K562 (cell line): ENCODE results near the gene TMEM141. TPM values are rescaled to one million over a fixed set of nuclear protein-coding genes. Genes with fewer than 3 reads are reported as not detected.

Source experiments
- ATAC-seq: fragments of 200-7000 bp; cut with Tn5 transposase; 3 replicates; pipeline ENCODE4 v1.9.1; 2020; ENCODE audit warnings: moderate library complexity
- BruUV-seq: library from RNA; stranded (reverse); fragments of 400-500 nt; replicated peaks from 2 replicates; lab custom pipeline; 2021; lab: Mats Ljungman, UMichigan
- CTCF ChIA-PET: fragments of 300-600 bp; formaldehyde crosslinking; extraction: SDS; loops from one replicate; lab custom pipeline; 2021; ENCODE audit warnings: low intra/inter-chr PET ratio; lab: Yijun Ruan, JAX
- POLR2A ChIA-PET: fragments of 300-600, 350-650 bp; sonication (Branson Sonifier 250); formaldehyde crosslinking; extraction: SDS; loops from one replicate; lab custom pipeline; 2021; ENCODE audit warnings: antibody characterized with exemption, inconsistent platforms; lab: Yijun Ruan, JAX
- DNase-seq, 4 experiments: peaks; one replicate each; pipeline versions ENCODE4 v3.0.0 to v3.0.0-alpha.2; 2011 to 2018; ENCODE audit warnings: low spot score in 3 of 4, mixed read lengths in 3 of 4; ENCODE audit errors: extremely low read depth in 1 of 4
- FAIRE-seq: peaks from 2 replicates; lab custom pipeline; 2011; peaks lifted over from hg19 to GRCh38; lab: Jason Lieb, UNC
- H2AFZ ChIP-seq: 2 replicates; pipeline ENCODE4 v1.6.0; 2011; ENCODE audit warnings: low read depth, low read length, control low read depth, inconsistent platforms
- H3K27ac ChIP-seq: fragments of 200-600 bp; 3 replicates; pipeline ENCODE4 v1.8.0; 2011; ENCODE audit warnings: low read depth, mild to moderate bottlenecking, control low read depth, inconsistent platforms, low read length, moderate library complexity, mixed read lengths; ENCODE audit errors: extremely low read depth
- H3K27me3 ChIP-seq, 2 experiments: fragments of 300-600 bp in 1 of 2; 2 replicates in 1 of 2; 3 replicates in 1 of 2; pipeline versions ENCODE4 v1.6.0 to v1.8.0; 2011; ENCODE audit warnings: inconsistent platforms in 2 of 2, low read length in 2 of 2, mild to moderate bottlenecking in 1 of 2, mixed read lengths in 1 of 2, moderate library complexity in 1 of 2; ENCODE audit not compliant: control insufficient read depth in 2 of 2, insufficient read depth in 2 of 2
- H3K36me3 ChIP-seq: fragments of 300-600 bp; 3 replicates; pipeline ENCODE4 v1.8.0; 2011; ENCODE audit warnings: mild to moderate bottlenecking, low read length, inconsistent platforms; ENCODE audit not compliant: control insufficient read depth, insufficient read depth
- H3K4me1 ChIP-seq, 2 experiments: fragments of 200-600 bp in 1 of 2; replicated peaks in 1 of 2; 2 replicates in 1 of 2; 3 replicates in 1 of 2; pipeline versions ENCODE4 v1.5.1 to v1.8.0; 2011; ENCODE audit warnings: inconsistent platforms in 2 of 2, low read length in 2 of 2, mild to moderate bottlenecking in 1 of 2, mixed read lengths in 1 of 2, moderate library complexity in 1 of 2; ENCODE audit not compliant: control insufficient read depth in 2 of 2, insufficient read depth in 2 of 2
- H3K4me2 ChIP-seq: 2 replicates; pipeline ENCODE4 v1.6.1; 2011; ENCODE audit warnings: low read length, control low read depth, inconsistent platforms, mixed read lengths; ENCODE audit not compliant: insufficient read depth
- H3K4me3 ChIP-seq: fragments of 200-600 bp; sonication (generic), shearing (Covaris generic); 2 replicates; pipeline ENCODE4 v1.5.1; 2016; ENCODE audit warnings: control low read depth, inconsistent platforms
- H3K79me2 ChIP-seq: fragments of 200-600 bp; 3 replicates; pipeline ENCODE4 v1.8.0; 2011; ENCODE audit warnings: low read length, inconsistent platforms; ENCODE audit not compliant: control insufficient read depth, insufficient read depth
- H3K9ac ChIP-seq, 2 experiments: 2 replicates each; pipeline versions ENCODE4 v1.6.0 to v1.6.1; 2011; ENCODE audit warnings: low read depth in 2 of 2, low read length in 2 of 2, control low read depth in 1 of 2, inconsistent platforms in 1 of 2, mild to moderate bottlenecking in 1 of 2, mixed read lengths in 1 of 2; ENCODE audit not compliant: insufficient read depth in 1 of 2
- H3K9me1 ChIP-seq: one replicate; pipeline ENCODE4 v1.6.0; 2011; ENCODE audit warnings: inconsistent platforms, mild to moderate bottlenecking, low read length, moderate library complexity; ENCODE audit not compliant: control insufficient read depth, insufficient read depth
- H3K9me3 ChIP-seq: replicated peaks from 2 replicates; pipeline ENCODE4 v1.5.1; 2011; ENCODE audit warnings: low read depth, low read length, inconsistent platforms; ENCODE audit not compliant: control insufficient read depth, insufficient read depth
- H4K20me1 ChIP-seq: replicated peaks from 2 replicates; pipeline ENCODE4 v1.6.1; 2011; ENCODE audit warnings: low read length, inconsistent platforms, mixed read lengths; ENCODE audit not compliant: control insufficient read depth, insufficient read depth
- BRD9 ChIP-seq: fragments of 450-650 bp; IDR thresholded peaks from 2 replicates; pipeline ENCODE4 v1.6.1; 2018; ENCODE audit warnings: low read depth; ENCODE audit not compliant: partially characterized antibody
- BRF2 ChIP-seq: IDR thresholded peaks from 3 replicates; pipeline ENCODE4 v1.6.1; 2011; ENCODE audit warnings: borderline replicate concordance, mild to moderate bottlenecking; ENCODE audit not compliant: insufficient read length, insufficient read depth
- HNRNPL ChIP-seq: fragments of 200-400 bp; formaldehyde crosslinking; IDR thresholded peaks from 2 replicates; pipeline ENCODE4 v1.6.1; 2017; ENCODE audit warnings: low read depth, mild to moderate bottlenecking, low read length
- MAX ChIP-seq: sonication (generic); formaldehyde crosslinking; IDR thresholded peaks from 2 replicates; pipeline ENCODE4 v1.9.0; 2022; ENCODE audit warnings: mild to moderate bottlenecking, missing genetic modification reagents
- RNF2 ChIP-seq: sonication (generic); IDR thresholded peaks from 2 replicates; pipeline ENCODE4 v1.6.1; 2016
- SLC30A9 ChIP-seq: fragments of 250-450 bp; sonication (Bioruptor Pico); IDR thresholded peaks from 2 replicates; pipeline ENCODE4 v1.8.0; 2022; ENCODE audit warnings: mild to moderate bottlenecking, moderate library complexity
- USF2 ChIP-seq: sonication (generic); formaldehyde crosslinking; IDR thresholded peaks from 2 replicates; pipeline ENCODE4 v1.5.0; 2020; ENCODE audit warnings: missing genetic modification reagents
- ZBTB33 ChIP-seq: sonication (generic); formaldehyde crosslinking; IDR thresholded peaks from 2 replicates; pipeline ENCODE4 v1.8.1; 2023; ENCODE audit warnings: mild to moderate bottlenecking, missing genetic modification reagents
- ZNF121 ChIP-seq: sonication (generic); formaldehyde crosslinking; conservative IDR thresholded peaks from 2 replicates; pipeline ENCODE4 v1.8.0; 2022; ENCODE audit warnings: missing genetic modification reagents
- ZNF217 ChIP-seq: sonication (generic); formaldehyde crosslinking; IDR thresholded peaks from 2 replicates; pipeline ENCODE4 v1.8.0; 2022; ENCODE audit warnings: mild to moderate bottlenecking, missing genetic modification reagents
- ZNF778 ChIP-seq: fragments of 450-650 bp; formaldehyde crosslinking; IDR thresholded peaks from 2 replicates; pipeline ENCODE4 v1.4.0; 2020; ENCODE audit warnings: mild to moderate bottlenecking, moderate library complexity
- WGBS: fragments of 100-300 bp; shearing (Covaris generic); methylation state at CpG from one replicate; pipeline ENCODE4 v1.1.6; 2016; ENCODE audit warnings: low coverage, mixed read lengths; ENCODE audit not compliant: insufficient coverage; ENCODE audit errors: missing lambda C conversion rate; 5-methylcytosine and 5-hydroxymethylcytosine counted together
- in situ Hi-C: fragments of 300-500 bp; cut with MboI; formaldehyde crosslinking; loops from 4 replicates; pipeline ENCODE4 v1.15.0; 2018; ENCODE audit warnings: inconsistent platforms, mixed read lengths
- intact Hi-C: fragments of 100-400 bp; cut with micrococcal nuclease; formaldehyde crosslinking; loops from 2 replicates; pipeline ENCODE4 v1.14.2; 2022
- polyA plus RNA-seq, 8 experiments: library from polyadenylated mRNA; depleted of rRNA in 4 of 8; stranded (reverse) in 5 of 8; unstranded in 3 of 8; fragments of >200 nt; fragmentation: Nextera tagmentation in 2 of 8; fragmentation: Illumina TruSeq in 1 of 8; extraction: Ambion mirVana in 2 of 8; extraction: Trizol in 1 of 8; gene quantifications; 2 replicates each; pipeline versions ENCODE4 v1.2.1 to v1.2.3, GENCODE V29; 2011 to 2014; ENCODE audit warnings: inconsistent platforms in 1 of 8, missing spikeins in 1 of 8
- total RNA-seq, 7 experiments: library from RNA; depleted of rRNA in 6 of 7; stranded (reverse); fragments of >200 nt in 6 of 7; fragmentation: Illumina TruSeq in 2 of 7; extraction: Trizol in 2 of 7; gene quantifications; 2 replicates each; pipeline versions ENCODE4 v1.2.1 to v1.2.3, GENCODE V29; 2011 to 2021; ENCODE audit warnings: low replicate concordance in 1 of 7

TMEM141 gene
- total and polyA plus RNA-seq, 9 of the 15 experiments (the other 6 are each of a cell fraction or from before 2014, with no cell fraction given): 21.5 to 123 (median 74.8) TPM

GRCh38 chr9:136760424-136760823 lies 30.7 kb upstream of the TMEM141 start:
- no peak overlapping the region for H3K4me3 ChIP-seq
- 62% methylated on average over 25 of the region's 25 CpGs for WGBS
- ChIA-PET CTCF (interaction anchor here (0.6 kb wide), 1 partner anchor 115 kb away, joined by 3 read pairs; no protein-coding TSS in a partner anchor), POLR2A (interaction anchor here (0.6 to 2.6 kb wide), 3 partner anchors 31 to 517 kb away, joined by 3 to 11 read pairs (median 3); partner anchors contain the start of gene TOR4A)
- H3K27me3 ChIP-seq: no peaks in the 10 kb centered on the region
- H2AFZ ChIP-seq: peak overlapping the region; percentile 60
- H3K36me3 ChIP-seq: no peaks in the 10 kb centered on the region
- peaks cover 6% of the 10 kb centered on the region for H3K9me3 ChIP-seq
- no TSS peak for BruUV-seq
- in situ Hi-C loops (no loop called here), intact Hi-C loops (no loop called here)
- peaks cover 8 to 78% of the 10 kb centered on the region in 2 experiments; a peak in 4 of 5 replicates for H3K4me1 ChIP-seq
- FAIRE-seq: no peak
- H3K4me2 ChIP-seq: peak overlapping the region; percentile 2; the same call in 1 of the 2 replicates
- no peaks in the 10 kb centered on the region for H3K79me2 ChIP-seq
- H3K27ac ChIP-seq: no peak overlapping the region
- DNase-seq: no peak
- ATAC-seq: no peak
- H3K9ac ChIP-seq: peak overlapping the region in 1 of 2 experiments; percentile 64; a peak in 1 of 4 replicates
- no peaks in the 10 kb centered on the region for H3K9me1 ChIP-seq
- no peaks in the 10 kb centered on the region for H4K20me1 ChIP-seq
- TF ChIP-seq HNRNPL (no peak), ZNF778 (CRISPR knock-in tag) (no peak), MAX (CRISPR knock-in tag) (0 out of 2 replicates have a peak, but pooled peaks have one; percentile 27), BRD9 (no peak), SLC30A9 (CRISPR knock-in tag) (no peak), ZBTB33 (CRISPR knock-in tag) (peak; percentile 35; the same call in 1 of the 2 replicates), ZNF217 (CRISPR knock-in tag) (no peak), RNF2 (no peak), BRF2 (no peak), USF2 (CRISPR knock-in tag) (peak; percentile 10; the same call in 1 of the 2 replicates), ZNF121 (CRISPR knock-in tag) (no peak)
- TF ChIP-seq, all 486 proteins: peak for 3
